Measurements from ENCODE around the gene PPP1R13B.

PPP1R13B gene

DNA sequence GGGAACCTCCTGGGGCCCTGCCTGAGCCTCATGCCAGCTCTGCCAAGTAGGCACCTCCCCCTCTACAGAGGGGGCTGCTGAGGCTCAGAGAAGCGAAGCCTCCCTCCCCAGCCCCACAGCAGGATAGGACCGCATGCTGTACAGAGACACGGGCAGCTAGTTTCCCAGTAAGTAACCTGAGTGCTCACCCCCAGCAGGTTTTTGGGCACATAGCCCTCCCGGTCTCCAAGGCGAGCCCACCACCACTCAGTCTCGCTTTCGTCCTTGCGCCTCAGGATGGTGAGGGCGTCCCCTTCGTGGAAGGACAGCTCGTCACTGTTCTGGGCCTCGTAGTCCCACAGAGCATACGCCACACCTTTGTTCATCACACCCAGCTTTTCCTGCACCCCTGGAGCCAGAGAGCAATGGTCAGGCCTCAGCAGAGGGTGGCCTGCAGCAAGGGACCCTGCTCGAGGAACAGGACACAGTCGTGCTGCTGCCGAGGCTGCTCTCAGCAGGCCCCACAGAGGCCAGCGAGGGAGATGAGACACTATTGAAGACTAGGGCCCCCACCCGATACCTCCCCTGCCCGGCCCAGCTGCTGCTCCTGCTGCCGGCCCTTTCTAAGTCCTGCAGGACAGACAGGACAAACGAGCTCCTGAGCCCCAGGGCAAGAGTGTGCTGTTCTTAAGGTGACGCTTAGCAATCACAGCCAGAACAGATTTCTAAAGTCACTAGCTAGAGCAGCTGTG lies 111.4 kb downstream of the PPP1R13B start:
- no peak overlapping the region for H3K27ac Mint-ChIP-seq
- no peaks in the 10 kb centered on the region for H3K9me3 Mint-ChIP-seq
- no peaks in the 10 kb centered on the region for H3K4me1 Mint-ChIP-seq
- no peaks in the 10 kb centered on the region for H3K27me3 Mint-ChIP-seq
- DNase-seq = no peak
- no peak for ATAC-seq
- H3K36me3 Mint-ChIP-seq (ENCODE audit: low read depth) = peaks cover 3% of the 10 kb centered on the region
- no peak overlapping the region for H3K4me3 Mint-ChIP-seq

DNA sequence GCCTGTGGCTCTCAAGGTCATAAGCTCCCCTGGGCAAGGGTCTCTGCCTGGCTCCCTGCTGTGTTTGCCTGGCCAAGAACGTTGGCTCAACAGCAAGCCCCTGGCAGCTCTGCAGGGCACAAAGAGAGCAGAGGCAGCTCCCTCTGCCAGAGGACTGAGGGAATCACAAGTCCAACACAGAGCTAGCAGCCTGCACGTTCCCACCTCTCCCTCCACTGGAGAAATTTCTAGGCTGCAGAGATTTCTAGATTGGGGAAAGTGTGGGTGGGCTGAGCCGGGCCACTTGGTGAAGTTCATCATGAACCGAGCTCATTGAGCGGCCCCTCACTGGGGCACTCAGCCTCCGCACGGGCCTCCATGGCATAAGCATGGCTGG lies 111.9 kb downstream of the PPP1R13B start:
- no peak overlapping the region for H3K27ac Mint-ChIP-seq
- ATAC-seq (no peak), DNase-seq (no peak)
- H3K4me1 Mint-ChIP-seq = no peaks in the 10 kb centered on the region
- peaks cover 3% of the 10 kb centered on the region for H3K36me3 Mint-ChIP-seq (ENCODE audit: low read depth)
- no peaks in the 10 kb centered on the region for H3K27me3 Mint-ChIP-seq
- no peak overlapping the region for H3K4me3 Mint-ChIP-seq
- no peaks in the 10 kb centered on the region for H3K9me3 Mint-ChIP-seq

DNA sequence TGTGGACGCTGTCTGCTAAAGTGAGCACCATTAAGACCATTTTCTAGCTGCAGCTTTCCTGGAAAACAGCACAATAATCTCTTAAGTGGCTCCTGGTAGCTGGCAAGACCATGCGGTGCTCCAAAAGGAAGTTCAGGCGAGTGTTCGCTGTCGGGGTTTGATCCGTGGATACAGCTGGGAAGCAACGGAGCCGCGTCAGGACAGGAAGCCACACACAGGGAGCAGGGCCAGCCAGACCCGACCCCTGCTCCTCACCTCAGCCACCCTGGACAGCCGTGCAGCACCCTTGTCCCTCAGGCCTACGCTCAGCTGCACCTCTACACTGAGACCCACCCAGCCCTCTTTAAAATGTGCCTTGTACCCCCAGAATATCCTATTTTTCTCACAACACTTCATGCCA lies 112.4 kb downstream of the PPP1R13B start:
- no peak overlapping the region for H3K4me3 Mint-ChIP-seq
- no peaks in the 10 kb centered on the region for H3K27me3 Mint-ChIP-seq
- no peaks in the 10 kb centered on the region for H3K4me1 Mint-ChIP-seq
- no peak overlapping the region for H3K27ac Mint-ChIP-seq
- peaks cover 3% of the 10 kb centered on the region for H3K36me3 Mint-ChIP-seq (ENCODE audit: low read depth)
- H3K9me3 Mint-ChIP-seq = no peaks in the 10 kb centered on the region
- DNase-seq = no peak
- no peak for ATAC-seq

DNA sequence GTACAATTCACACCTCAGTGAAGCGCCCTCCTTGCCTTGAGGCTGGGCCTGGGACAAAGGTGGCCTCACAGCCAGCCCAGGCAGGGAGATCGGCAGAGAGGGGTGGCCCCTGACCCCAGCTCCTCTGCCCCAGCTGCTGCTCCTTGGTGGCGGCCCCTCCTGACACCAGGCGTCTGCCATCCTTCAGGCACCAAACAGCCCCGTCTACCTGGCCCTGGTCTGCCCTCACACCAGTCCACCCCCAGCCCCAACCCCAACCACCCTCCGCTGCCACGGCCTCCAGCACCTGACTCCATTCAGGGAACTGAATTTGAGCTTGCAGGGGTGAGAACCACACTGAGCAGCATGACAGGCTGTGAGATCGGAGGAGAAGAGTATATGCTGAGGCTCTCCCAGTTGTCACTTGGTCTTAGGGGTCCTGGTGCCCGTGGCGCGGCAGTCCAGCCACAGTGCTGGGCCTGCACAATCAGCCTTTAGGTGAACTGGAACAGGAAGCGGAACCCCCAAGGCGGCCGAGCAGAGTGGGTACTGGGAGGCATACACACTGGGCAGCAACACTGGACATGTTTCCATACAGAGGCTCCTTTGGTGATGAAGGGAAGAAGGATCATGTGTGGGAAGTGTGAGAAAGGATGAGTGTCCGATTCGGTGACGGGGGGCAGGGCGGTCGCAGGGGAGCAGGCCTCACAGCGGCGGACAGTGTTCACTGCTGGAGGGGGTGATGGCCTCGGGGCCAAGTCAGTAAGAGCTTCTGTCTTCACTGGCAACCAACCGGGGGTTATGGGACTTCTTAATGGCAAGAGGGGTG lies 113.1 kb downstream of the PPP1R13B start:
- H3K36me3 Mint-ChIP-seq (ENCODE audit: low read depth) = peaks cover 3% of the 10 kb centered on the region
- H3K27me3 Mint-ChIP-seq = no peaks in the 10 kb centered on the region
- no peak overlapping the region for H3K27ac Mint-ChIP-seq
- DNase-seq (no peak), ATAC-seq (no peak)
- H3K4me3 Mint-ChIP-seq = no peak overlapping the region
- no peaks in the 10 kb centered on the region for H3K9me3 Mint-ChIP-seq
- no peaks in the 10 kb centered on the region for H3K4me1 Mint-ChIP-seq

DNA sequence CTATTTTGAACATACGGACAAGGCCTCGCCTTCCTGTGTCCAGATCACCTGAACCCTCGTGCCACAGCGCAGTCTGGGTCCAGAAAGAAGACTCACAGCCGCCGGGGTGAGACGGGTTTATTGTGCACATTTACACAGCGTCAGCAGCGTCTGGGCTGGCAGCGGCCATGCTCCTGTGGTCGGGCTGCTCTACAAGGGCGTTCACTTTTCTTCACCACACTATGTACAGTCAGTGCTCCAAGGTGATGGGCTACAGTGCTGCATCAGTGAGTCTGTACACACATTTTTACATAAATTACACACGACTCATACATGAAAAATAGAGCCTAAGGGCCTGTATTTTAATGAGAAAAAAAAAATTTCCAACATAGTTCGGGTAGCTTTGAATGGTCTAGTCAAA lies 113.7 kb downstream of the PPP1R13B start:
- H3K27ac Mint-ChIP-seq = no peak overlapping the region
- H3K4me3 Mint-ChIP-seq = no peak overlapping the region
- H3K4me1 Mint-ChIP-seq = no peaks in the 10 kb centered on the region
- peaks cover 6% of the 10 kb centered on the region for H3K36me3 Mint-ChIP-seq (ENCODE audit: low read depth)
- no peaks in the 10 kb centered on the region for H3K9me3 Mint-ChIP-seq
- H3K27me3 Mint-ChIP-seq = no peaks in the 10 kb centered on the region
- no peak for DNase-seq
- ATAC-seq = no peak

DNA sequence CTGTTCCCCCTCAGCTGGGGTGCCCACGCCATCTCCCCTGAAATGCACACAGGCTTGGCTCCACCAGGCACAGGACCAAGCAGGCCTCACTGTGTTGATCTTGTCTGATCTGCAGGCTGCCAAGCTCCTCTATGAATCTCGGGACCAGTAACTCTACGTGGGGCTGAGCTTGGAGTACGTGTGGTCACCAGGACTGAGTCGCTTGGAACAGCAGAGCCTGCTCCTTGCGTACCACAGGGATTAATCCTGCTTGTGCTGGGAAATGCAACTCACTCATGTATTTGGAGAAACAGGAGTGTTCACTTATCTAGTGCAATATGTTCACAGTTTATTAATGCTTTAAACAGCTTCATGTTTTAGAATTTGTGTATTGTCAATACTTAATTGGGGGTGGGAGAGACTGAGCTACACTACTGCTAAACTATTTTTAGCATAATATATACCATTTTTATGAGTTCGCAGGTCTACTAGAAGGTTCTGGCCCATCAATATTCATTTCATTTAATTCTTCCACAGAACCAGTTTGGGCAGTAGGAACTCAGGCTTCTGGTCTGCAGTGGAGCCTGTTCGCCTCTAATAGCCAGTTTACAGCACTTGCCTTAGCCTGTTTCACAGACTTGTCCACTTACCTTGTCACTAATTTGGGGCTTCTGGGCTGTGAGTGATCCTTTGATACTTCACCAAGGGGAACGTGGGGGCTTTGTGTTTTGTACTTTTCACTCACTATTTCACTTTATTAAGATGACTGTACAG lies 114.3 kb downstream of the PPP1R13B start:
- peaks cover 6% of the 10 kb centered on the region for H3K36me3 Mint-ChIP-seq (ENCODE audit: low read depth)
- no peak for DNase-seq
- no peak for ATAC-seq
- no peak overlapping the region for H3K27ac Mint-ChIP-seq
- no peaks in the 10 kb centered on the region for H3K9me3 Mint-ChIP-seq
- H3K27me3 Mint-ChIP-seq = no peaks in the 10 kb centered on the region
- no peak overlapping the region for H3K4me3 Mint-ChIP-seq
- H3K4me1 Mint-ChIP-seq = no peaks in the 10 kb centered on the region

DNA sequence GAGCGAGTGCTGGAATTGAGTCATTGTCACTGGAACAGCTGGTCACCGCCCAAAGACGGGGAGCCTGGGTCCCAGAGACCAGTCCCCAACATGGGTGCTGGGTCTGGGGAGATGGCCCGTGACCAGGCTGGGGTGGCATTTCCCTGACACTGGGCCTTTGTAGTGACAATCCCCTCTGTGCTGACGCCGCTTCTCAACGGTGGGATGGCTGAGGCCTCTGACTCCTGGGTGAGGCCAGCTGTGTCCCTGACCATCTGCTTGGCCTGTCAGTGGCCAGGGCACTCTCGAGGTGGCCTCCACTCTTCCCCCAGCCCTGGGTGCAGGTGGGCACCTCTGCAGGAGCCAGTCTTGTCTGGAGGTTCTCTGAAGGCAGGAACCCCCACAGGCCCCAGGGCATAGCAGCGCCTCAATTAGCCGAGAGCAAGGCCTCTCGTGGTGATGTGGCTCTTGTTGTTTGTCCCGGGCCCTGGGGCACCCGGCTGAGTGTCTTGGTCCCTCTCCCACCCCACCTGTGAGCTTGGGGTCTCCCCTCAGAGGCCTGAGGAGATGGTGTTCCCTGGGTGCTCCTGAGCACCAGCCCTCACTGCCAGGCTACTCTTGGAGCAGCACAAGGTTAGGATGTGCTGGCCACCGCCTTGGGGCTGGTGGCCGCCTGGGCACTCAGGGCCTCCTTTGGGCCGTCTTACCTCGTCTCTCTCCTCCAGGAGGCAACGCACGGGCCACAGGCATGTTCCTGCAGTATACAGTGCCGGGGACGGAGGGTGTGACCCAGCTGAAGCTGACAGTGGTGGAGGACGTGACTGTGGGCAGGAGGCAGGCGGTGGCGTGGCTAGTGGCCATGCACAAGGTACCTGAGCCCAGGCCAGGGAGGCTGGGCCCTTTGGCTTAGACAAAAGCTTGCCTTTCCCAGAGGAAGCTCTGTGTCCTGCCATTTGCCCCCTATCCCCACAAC lies 115.2 kb downstream of the PPP1R13B start:
- H3K4me1 Mint-ChIP-seq = no peaks in the 10 kb centered on the region
- no peak for DNase-seq
- peaks cover 6% of the 10 kb centered on the region for H3K36me3 Mint-ChIP-seq (ENCODE audit: low read depth)
- H3K9me3 Mint-ChIP-seq = no peaks in the 10 kb centered on the region
- H3K27ac Mint-ChIP-seq = no peak overlapping the region
- no peak overlapping the region for H3K4me3 Mint-ChIP-seq
- no peaks in the 10 kb centered on the region for H3K27me3 Mint-ChIP-seq
- ATAC-seq = no peak

DNA sequence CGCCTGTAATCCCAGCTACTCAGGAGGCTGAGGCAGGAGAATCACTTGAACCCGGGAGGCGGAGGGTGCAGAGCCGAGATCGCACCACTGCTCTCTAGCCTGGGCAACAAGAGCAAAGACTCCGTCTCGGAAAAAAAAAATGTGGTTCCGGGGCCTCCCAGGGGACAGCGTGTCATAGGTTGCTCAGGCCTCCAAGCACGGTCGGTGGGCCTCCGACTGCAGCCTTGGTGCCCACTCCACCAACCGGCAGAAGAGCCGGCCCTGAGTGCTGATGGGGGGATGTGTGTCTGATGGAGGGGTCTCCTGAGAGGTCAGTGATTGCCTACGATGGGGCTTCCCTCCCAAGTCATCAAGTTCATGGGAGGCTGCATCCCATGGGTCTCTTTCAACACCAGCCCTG lies 115.9 kb downstream of the PPP1R13B start:
- Mint-ChIP-seq H3K27ac (no peak overlapping the region), H3K36me3 (ENCODE audit: low read depth) (peaks cover 6% of the 10 kb centered on the region), H3K27me3 (no peaks in the 10 kb centered on the region), H3K9me3 (no peaks in the 10 kb centered on the region), H3K4me1 (no peaks in the 10 kb centered on the region), H3K4me3 (no peak overlapping the region)
- no peak for ATAC-seq
- no peak for DNase-seq

DNA sequence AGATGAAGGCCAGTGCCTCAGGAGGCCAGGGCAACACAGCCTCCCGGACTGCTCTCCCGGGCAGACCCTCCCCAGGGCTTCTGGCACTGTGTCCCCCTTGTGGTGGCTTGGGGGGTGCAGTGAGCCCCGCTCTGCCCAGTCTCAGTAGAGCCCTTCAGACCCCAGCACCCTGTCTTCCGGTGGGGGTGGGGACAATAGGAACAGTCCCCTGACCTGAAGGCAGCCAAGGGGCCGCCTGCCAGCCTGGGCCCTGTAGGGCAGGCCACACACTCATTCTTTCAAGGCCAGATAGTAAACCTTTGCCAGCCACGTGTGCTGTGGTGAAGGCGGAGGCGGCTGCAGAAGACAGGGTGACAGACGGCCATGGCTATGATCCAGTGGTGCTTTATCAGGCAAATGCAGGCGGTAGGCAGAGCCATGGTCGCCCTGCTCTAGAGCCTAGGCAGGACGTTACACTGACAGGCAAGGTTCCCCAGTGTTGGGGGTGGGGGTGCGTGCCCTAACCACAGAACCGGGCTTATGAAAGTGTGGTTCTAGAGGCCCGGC lies 116.8 kb downstream of the PPP1R13B start:
- Mint-ChIP-seq H3K4me3 (no peak overlapping the region), H3K36me3 (ENCODE audit: low read depth) (peaks cover 6% of the 10 kb centered on the region), H3K9me3 (no peaks in the 10 kb centered on the region), H3K27ac (no peak overlapping the region), H3K27me3 (no peaks in the 10 kb centered on the region), H3K4me1 (no peaks in the 10 kb centered on the region)
- DNase-seq (no peak), ATAC-seq (no peak)

DNA sequence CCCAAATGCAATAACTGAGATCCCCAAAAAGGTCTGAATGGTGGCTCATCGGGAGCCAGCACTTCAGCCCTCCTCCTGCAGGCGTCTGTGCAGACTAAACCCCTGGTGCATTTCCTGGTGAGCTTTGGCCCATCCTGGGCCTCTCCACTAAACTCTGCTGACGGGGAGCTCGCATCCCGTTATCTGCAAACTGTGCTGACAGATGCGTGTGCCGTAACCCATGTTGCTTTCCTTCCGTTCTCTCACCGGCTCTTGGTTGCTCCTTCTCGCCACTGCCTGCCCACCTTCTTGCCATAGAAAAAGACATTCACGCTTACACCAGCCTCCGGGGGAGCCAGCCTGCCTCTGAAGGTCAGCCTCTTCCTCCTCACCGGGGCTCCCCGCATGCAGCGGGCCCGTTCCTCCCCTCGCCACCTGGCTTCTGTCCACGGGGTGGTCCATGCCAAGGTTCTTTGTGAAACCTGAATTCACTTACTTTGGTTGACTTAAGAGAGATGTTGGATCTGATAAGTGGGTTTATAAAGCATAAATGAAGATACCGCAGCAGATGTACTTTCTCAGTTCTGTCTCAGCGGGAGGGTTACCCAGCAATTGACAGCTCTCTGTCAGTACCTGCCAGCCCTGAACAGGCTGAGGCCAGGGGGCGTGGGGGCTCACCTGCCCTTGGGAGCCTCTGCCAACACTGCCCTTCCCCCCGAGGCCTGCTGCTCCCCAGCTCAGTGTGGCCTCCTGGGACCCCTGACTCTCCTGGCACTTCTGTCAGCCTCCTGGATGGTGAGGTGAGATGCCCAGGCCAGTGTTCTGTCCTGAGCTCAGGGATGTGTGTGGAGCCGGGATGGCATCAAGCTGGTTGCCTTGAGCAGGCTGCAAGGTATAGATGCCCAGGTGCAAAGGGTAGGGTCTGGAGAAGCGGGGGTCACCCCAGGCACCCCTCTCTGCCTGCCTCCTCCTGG lies 117.6 kb downstream of the PPP1R13B start:
- Mint-ChIP-seq H3K27me3 (no peaks in the 10 kb centered on the region), H3K36me3 (ENCODE audit: low read depth) (peaks cover 6% of the 10 kb centered on the region), H3K4me1 (no peaks in the 10 kb centered on the region), H3K4me3 (no peak overlapping the region), H3K27ac (no peak overlapping the region), H3K9me3 (no peaks in the 10 kb centered on the region)
- ATAC-seq (no peak), DNase-seq (no peak)

DNA sequence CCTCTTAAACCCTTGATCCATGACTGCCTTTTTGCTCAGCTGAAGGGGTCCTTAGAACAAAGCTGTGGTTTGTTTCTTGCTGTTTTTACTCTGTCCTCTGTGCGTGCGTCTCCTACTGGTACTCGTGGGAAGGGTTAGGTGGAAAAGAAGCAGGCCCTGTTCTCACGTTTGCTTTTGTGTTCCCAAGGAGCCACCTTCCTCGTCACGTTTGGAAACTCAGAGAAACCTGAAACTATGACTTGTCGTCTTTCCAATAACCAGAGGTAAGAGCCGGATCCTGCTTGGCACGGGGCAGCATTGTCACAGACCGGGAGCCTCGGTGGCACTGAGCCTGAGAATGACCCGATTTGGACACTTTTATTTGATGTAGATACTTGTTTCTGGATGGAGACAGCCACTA lies 118.7 kb downstream of the PPP1R13B start:
- no peak overlapping the region for H3K4me3 Mint-ChIP-seq
- H3K36me3 Mint-ChIP-seq (ENCODE audit: low read depth) = peaks cover 4% of the 10 kb centered on the region
- no peak for DNase-seq
- no peaks in the 10 kb centered on the region for H3K9me3 Mint-ChIP-seq
- no peaks in the 10 kb centered on the region for H3K4me1 Mint-ChIP-seq
- no peaks in the 10 kb centered on the region for H3K27me3 Mint-ChIP-seq
- no peak for ATAC-seq
- no peak overlapping the region for H3K27ac Mint-ChIP-seq

DNA sequence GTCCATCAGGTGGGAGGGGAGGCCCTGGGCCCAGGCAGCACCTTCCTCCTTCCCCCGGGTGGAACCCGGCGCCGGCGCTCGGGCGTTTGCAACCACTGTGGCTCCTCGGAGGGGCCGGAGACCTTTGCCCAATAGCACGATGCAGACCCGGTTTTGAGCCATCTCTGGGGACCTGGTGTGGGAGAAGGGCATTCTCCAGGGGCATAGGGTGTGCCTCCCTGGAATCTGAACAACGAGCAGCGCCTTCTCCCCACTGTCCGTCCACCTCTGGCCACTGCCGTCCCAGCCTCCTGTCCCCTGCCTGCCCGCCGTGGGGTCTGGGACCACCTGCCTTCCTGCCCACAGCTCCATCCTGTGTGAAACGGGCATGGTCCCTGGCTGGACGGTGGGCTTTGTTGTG lies 119.2 kb downstream of the PPP1R13B start:
- no peaks in the 10 kb centered on the region for H3K4me1 Mint-ChIP-seq
- no peaks in the 10 kb centered on the region for H3K9me3 Mint-ChIP-seq
- H3K36me3 Mint-ChIP-seq (ENCODE audit: low read depth) = peaks cover 4% of the 10 kb centered on the region
- H3K4me3 Mint-ChIP-seq = no peak overlapping the region
- no peak for DNase-seq
- no peak overlapping the region for H3K27ac Mint-ChIP-seq
- no peaks in the 10 kb centered on the region for H3K27me3 Mint-ChIP-seq
- ATAC-seq = no peak

DNA sequence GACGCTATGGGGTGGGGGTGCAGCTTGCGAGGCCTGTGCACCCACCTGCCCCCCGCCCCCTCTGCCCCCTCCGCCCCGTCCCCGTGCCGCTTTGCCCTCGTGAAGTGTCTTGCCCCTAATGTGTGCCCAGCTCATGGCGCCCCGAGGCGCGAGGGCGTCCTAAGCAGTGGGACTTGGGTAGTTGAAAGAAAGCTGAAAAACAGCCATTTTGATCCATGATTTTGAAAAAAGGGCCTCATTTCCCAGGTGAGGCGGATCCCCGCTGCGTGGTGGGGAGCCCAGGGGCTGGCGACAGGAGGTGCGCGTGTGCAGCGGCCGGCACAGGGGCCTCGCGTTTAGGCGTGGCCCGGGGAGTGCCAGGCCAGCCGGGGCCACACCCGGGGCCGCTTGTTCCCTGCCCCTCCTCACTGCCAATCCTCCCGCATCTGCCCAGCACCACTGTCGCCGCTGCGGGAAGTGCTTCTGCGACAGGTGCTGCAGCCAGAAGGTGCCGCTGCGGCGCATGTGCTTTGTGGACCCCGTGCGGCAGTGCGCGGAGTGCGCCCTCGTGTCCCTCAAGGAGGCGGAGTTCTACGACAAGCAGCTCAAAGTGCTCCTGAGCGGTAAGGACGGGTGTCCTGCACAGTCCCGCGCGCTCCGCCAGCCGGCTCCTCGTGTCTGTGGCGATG lies 119.9 kb downstream of the PPP1R13B start:
- Mint-ChIP-seq H3K36me3 (ENCODE audit: low read depth) (peaks cover 4% of the 10 kb centered on the region), H3K4me3 (no peak overlapping the region), H3K27ac (no peak overlapping the region), H3K27me3 (no peaks in the 10 kb centered on the region), H3K4me1 (no peaks in the 10 kb centered on the region), H3K9me3 (no peaks in the 10 kb centered on the region)
- DNase-seq (no peak), ATAC-seq (no peak)
